Breast epithelium (tissue), 4 donors: ENCODE measurements around the gene PAOX. TPM values are rescaled to one million over a fixed set of nuclear protein-coding genes. Genes with fewer than 3 reads are reported as not detected.

Experiments used
- DNase-seq, 2 donors: peaks; one replicate each; pipeline ENCODE4 v3.0.0-alpha.2; 2019; ENCODE audit warnings: low spot score in 2 of 2
- H3K27ac ChIP-seq, 2 donors: fragments of 200-600 bp; sonication (generic) in 1 of 2; one replicate each; pipeline ENCODE4 v1.5.1; 2016 to 2019; ENCODE audit warnings: mild to moderate bottlenecking in 1 of 2
- H3K27me3 ChIP-seq, 2 donors: fragments of 200-600 bp; sonication (generic) in 1 of 2; one replicate each; pipeline versions ENCODE4 v1.5.1 to v1.6.0; 2017 to 2019; ENCODE audit warnings: control low read depth in 1 of 2, mild to moderate bottlenecking in 1 of 2
- H3K36me3 ChIP-seq: fragments of 200-600 bp; one replicate; pipeline ENCODE4 v1.5.1; 2019
- H3K4me1 ChIP-seq, 2 donors: fragments of 200-600 bp; sonication (generic); one replicate each; pipeline ENCODE4 v1.5.1; 2016 to 2019; ENCODE audit warnings: control low read depth in 1 of 2
- H3K4me3 ChIP-seq, 3 donors: fragments of 200-600 bp; sonication (generic); 1 replicate in 2 of 3; 2 replicates in 1 of 3; pipeline ENCODE4 v1.5.1; 2016 to 2019; ENCODE audit warnings: mild to moderate bottlenecking in 3 of 3, moderate library complexity in 2 of 3
- H3K9me3 ChIP-seq, 2 donors: fragments of 200-600 bp; sonication (generic) in 1 of 2; one replicate each; pipeline ENCODE4 v1.5.1; 2016 to 2019; ENCODE audit warnings: control low read depth in 1 of 2
- POLR2A ChIP-seq: fragments of 450-650 bp; IDR thresholded peaks from one replicate; pipeline ENCODE4 v1.6.1; 2016; ENCODE audit warnings: antibody characterized with exemption, mild to moderate bottlenecking, moderate library complexity
- POLR2AphosphoS5 ChIP-seq, 3 donors: sonication (generic); formaldehyde crosslinking; IDR thresholded peaks; one replicate each; pipeline ENCODE4 v1.6.1; 2017; ENCODE audit warnings: antibody characterized with exemption in 3 of 3
- intact Hi-C: fragments of 100-400 bp; cut with DNase I; formaldehyde crosslinking; loops from one replicate; pipeline ENCODE4 v1.15.1; 2023; ENCODE audit warnings: low total_unique reads
- total RNA-seq, 3 donors: library from RNA; depleted of rRNA; stranded (reverse); fragments of >200 nt; gene quantifications; one replicate each; pipeline ENCODE4 v1.1.0, GENCODE V29; 2016
- TF ChIP-seq, protein P1 (sequence below), 3 donors: fragments of 450-650 bp; IDR thresholded peaks; one replicate each; pipeline ENCODE4 v1.5.1; 2016 to 2017; ENCODE audit warnings: antibody characterized with exemption in 3 of 3, mild to moderate bottlenecking in 3 of 3, moderate library complexity in 3 of 3

PAOX gene
- total RNA-seq, 3 donors from 2014 or later = 7.5 to 10.5 (median 8.6) TPM

DNA sequence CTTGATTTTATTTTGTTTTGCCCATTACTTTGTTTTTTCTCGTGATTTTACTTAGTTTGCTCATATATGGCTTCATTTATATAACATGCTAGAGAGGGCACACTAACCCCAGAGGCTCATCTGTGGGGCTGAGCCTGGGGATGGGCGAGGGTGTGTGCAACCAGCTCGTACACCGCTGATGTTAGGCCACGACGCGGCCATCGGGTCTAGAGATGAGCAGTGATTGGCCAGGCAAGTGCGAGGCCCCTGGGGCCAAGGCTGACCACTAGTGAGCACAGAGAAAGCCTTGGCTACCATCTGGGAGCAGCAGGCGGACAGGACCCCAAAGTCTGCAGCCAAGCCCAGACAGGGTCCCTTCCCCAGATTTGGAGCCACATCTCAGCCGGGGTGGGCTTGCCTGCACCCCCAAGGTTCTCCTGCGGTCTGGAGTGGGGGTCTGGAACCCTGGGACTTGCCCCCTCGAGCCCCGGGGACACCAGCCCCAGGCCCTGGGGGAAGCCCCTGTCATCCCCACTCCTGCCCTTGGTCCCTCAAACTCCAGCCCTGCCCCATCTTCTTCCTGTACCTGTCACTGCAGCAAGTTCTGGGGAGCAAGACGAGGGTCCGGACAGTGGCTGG, 25.0 kb upstream of the PAOX start:
- no peak for DNase-seq
- no peak for TF ChIP-seq POLR2AphosphoS5 (IDR thresholded peaks at IDR 0.05)
- TF ChIP-seq POLR2A = no peak
- TF ChIP-seq, protein P1, sequence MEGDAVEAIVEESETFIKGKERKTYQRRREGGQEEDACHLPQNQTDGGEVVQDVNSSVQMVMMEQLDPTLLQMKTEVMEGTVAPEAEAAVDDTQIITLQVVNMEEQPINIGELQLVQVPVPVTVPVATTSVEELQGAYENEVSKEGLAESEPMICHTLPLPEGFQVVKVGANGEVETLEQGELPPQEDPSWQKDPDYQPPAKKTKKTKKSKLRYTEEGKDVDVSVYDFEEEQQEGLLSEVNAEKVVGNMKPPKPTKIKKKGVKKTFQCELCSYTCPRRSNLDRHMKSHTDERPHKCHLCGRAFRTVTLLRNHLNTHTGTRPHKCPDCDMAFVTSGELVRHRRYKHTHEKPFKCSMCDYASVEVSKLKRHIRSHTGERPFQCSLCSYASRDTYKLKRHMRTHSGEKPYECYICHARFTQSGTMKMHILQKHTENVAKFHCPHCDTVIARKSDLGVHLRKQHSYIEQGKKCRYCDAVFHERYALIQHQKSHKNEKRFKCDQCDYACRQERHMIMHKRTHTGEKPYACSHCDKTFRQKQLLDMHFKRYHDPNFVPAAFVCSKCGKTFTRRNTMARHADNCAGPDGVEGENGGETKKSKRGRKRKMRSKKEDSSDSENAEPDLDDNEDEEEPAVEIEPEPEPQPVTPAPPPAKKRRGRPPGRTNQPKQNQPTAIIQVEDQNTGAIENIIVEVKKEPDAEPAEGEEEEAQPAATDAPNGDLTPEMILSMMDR (IDR thresholded peaks at IDR 0.05) = no peak
- Histone ChIP-seq H3K9me3 (no peaks in the 10 kb centered on the region), H3K27me3 (peaks cover 0 to 10% of the 10 kb centered on the region in 2 donors), H3K4me1 (peaks cover 0 to 4% of the 10 kb centered on the region in 2 donors), H3K4me3 (no peak overlapping the region), H3K36me3 (no peaks in the 10 kb centered on the region), H3K27ac (no peak overlapping the region)
- intact Hi-C loops = no loop called here

DNA sequence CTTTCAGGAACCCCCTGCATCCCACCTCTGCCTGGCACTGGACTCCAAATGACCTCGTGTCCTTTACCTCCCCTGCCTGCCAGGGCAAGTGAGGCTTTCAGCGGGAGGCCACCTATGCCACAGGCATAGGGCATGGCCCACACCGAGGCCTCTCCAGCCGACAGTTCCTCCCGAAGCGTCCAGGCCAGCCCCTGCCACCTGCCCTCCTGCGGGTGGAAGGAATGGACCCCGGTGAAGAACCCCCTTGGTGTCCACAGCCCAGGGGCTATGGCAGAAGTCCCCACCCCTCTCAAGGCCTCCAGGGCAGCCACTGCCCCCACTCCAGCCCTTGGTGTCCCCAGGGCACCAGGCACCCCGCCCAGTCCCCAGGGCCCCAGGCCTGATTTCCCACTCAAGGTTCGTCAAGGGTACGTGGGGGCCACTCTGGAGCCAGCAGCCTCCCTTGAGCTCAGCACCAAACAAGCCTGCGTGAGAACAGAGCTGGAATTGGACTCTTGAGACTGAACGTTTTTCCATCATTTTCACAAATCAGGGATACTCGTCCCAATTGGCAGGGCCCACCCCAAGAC, 24.3 kb upstream of the PAOX start:
- intact Hi-C loops = no loop called here
- TF ChIP-seq, protein P1 (IDR thresholded peaks at IDR 0.05) = no peak
- H3K9me3 ChIP-seq = no peaks in the 10 kb centered on the region
- peaks cover 0 to 4% of the 10 kb centered on the region in 2 donors for H3K4me1 ChIP-seq
- DNase-seq = no peak
- H3K36me3 ChIP-seq = no peaks in the 10 kb centered on the region
- H3K27me3 ChIP-seq = peaks cover 0 to 5% of the 10 kb centered on the region in 2 donors
- no peak overlapping the region for H3K4me3 ChIP-seq
- no peak overlapping the region for H3K27ac ChIP-seq

DNA sequence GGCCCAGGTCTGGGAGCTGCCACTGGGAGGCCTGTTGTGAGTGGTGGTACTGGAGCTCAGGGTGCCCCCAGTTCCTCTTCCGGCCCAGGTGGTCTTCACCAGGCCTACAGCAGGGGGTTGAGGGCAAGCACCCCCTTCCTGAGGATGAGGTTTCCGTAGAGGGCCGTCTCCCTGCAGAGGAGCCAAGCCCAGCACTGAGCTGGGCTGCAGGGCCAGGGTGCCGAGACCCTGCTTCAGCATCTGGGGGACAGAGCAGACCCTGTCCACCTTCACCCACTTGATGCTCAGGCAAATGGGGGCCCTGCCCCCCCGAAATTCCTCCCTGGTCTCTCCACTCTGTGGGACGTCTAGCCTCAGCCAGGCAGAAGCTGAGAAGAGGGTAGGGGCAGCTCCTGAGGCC, 23.8 kb upstream of the PAOX start:
- DNase-seq = no peak
- TF ChIP-seq POLR2A (no peak), POLR2AphosphoS5 (IDR thresholded peaks at IDR 0.05) (no peak)
- TF ChIP-seq, protein P1 (IDR thresholded peaks at IDR 0.05) = no peak
- no peaks in the 10 kb centered on the region for H3K9me3 ChIP-seq
- no peaks in the 10 kb centered on the region for H3K36me3 ChIP-seq
- no peak overlapping the region for H3K4me3 ChIP-seq
- peaks cover 0 to 4% of the 10 kb centered on the region in 2 donors for H3K4me1 ChIP-seq
- peaks cover 0 to under 1% of the 10 kb centered on the region in 2 donors for H3K27me3 ChIP-seq
- H3K27ac ChIP-seq = no peak overlapping the region
- intact Hi-C loops = no loop called here

DNA sequence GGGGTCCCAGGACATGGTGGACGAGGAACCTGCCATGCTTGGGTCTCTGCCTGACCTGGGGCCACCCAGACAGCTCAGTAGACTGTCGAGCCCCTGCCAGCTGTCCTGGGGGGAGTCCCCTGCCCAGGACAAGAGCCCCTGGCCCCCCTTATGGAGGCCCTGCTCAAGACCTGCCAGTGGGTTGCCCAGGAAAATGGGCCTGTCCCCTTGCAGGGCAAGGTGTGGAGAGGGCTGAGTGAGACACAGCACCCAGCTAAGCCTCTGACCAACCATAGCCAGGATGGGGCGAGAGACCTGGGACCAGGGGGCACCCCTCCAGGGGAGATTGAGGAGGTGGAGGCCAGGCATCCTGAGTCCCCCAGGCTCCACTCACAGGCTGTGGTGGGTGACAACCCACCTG, 23.1 kb upstream of the PAOX start:
- Histone ChIP-seq H3K4me3 (peak overlapping the region in 1 of 3 donors; percentile 76), H3K9me3 (no peaks in the 10 kb centered on the region), H3K4me1 (peaks cover 0 to 4% of the 10 kb centered on the region in 2 donors), H3K36me3 (no peaks in the 10 kb centered on the region), H3K27me3 (no peaks in the 10 kb centered on the region), H3K27ac (no peak overlapping the region)
- no peak for TF ChIP-seq POLR2A
- TF ChIP-seq, protein P1 (IDR thresholded peaks at IDR 0.05) = no peak
- TF ChIP-seq POLR2AphosphoS5 (IDR thresholded peaks at IDR 0.05) = no peak
- no peak for DNase-seq
- intact Hi-C loops = loop anchor here (2.0 kb wide), 1 partner anchor 23 kb away; the partner anchor contains the start of gene PAOX

DNA sequence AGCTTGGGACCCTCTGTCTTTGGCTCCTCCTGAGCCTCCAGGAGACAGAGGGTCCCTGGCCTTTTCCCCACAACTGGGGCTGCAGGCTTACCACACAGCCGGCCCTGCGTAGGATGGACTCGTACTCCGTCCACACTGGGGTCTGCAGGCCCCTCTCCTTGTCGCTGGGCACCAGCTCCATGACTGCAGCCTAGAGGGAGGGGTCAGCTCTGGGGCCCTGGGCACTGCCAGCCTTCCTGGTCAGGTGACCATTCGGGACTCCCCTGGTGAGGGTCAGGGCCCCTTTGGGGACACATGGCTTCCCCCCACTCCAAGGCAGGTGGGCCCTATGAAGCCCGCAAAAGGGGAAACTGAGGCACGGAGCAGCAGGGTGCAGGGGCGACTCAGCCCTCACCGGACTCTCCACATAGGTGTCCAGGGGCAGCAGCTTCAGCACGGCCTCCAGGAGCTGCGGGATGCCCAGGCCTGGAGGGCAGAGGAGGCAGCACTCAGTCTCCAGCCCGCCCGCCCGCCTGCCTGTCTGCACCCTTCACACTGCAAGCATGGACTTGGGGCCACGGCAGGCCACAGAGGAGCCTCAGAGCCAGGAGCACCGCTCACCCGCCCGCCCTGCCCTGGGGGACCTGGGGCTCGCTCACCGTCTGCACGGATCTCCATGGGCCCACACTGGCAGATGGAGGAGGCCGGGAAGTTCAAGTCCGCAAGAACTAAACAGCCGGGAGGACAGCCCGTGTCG, 22.3 kb upstream of the PAOX start:
- TF ChIP-seq POLR2A = no peak
- no peak for TF ChIP-seq POLR2AphosphoS5 (IDR thresholded peaks at IDR 0.05)
- TF ChIP-seq, protein P1 (IDR thresholded peaks at IDR 0.05) = no peak
- H3K27me3 ChIP-seq = no peaks in the 10 kb centered on the region
- peaks cover 0 to 4% of the 10 kb centered on the region in 2 donors for H3K4me1 ChIP-seq
- intact Hi-C loops = loop anchor here (2.0 kb wide), 1 partner anchor 22 kb away; the partner anchor contains the start of gene PAOX
- peak overlapping the region; percentile 67 to 76 (median 72) for H3K4me3 ChIP-seq
- no peaks in the 10 kb centered on the region for H3K9me3 ChIP-seq
- H3K27ac ChIP-seq = no peak overlapping the region
- H3K36me3 ChIP-seq = no peaks in the 10 kb centered on the region
- no peak for DNase-seq
